HCT116 (cell line): ENCODE measurements around the gene BPIFB6. TPM values are rescaled to one million over a fixed set of nuclear protein-coding genes. Genes with fewer than 3 reads are reported as not detected.

Experiments
- ATAC-seq: fragments of 200-7000 bp; cut with Tn5 transposase; 2 replicates; pipeline ENCODE4 v1.9.1; 2020; ENCODE audit warnings: mild to moderate bottlenecking, moderate library complexity
- BruUV-seq: library from RNA; stranded (reverse); fragments of 400-500 nt; replicated peaks from 2 replicates; lab custom pipeline; 2021; lab: Mats Ljungman, UMichigan
- CTCF ChIA-PET: fragments of 300-600 bp; sonication (Branson Sonifier 250); formaldehyde crosslinking; loops from one replicate; lab custom pipeline; 2021; ENCODE audit warnings: antibody characterized with exemption; lab: Charles Lee
- POLR2A ChIA-PET: fragments of 300-600, 350-600 bp; sonication (Branson Sonifier 250); formaldehyde crosslinking; loops from one replicate; lab custom pipeline; 2021; ENCODE audit warnings: antibody characterized with exemption; lab: Charles Lee
- RAD21 ChIA-PET, 2 experiments: fragments of 300-600 bp; sonication (Branson Sonifier 250); formaldehyde crosslinking; loops; one replicate each; lab custom pipeline; 2023; ENCODE audit warnings: low total read pairs in 2 of 2; ENCODE audit not compliant: uncharacterized antibody in 2 of 2, unreplicated experiment in 2 of 2, low non-redundant PET in 1 of 2; lab: Charles Lee
- DNase-seq: peaks from one replicate; pipeline ENCODE4 v3.0.0-alpha.2; 2010; ENCODE audit warnings: low read depth, low spot score
- H2AFZ ChIP-seq: fragments of 200-600 bp; shearing (Covaris generic), sonication (generic); 2 replicates; pipeline ENCODE4 v1.6.1; 2017; ENCODE audit warnings: low read depth, mixed run types, mixed read lengths, antibody characterized with exemption, low read length; ENCODE audit not compliant: poor library complexity, severe bottlenecking
- H3K27ac ChIP-seq: 2 replicates; pipeline ENCODE4 v1.5.1; 2012; ENCODE audit warnings: low read depth, low read length
- H3K27me3 ChIP-seq: fragments of 200-600 bp; sonication (generic); 2 replicates; pipeline ENCODE4 v1.6.1; 2016; ENCODE audit warnings: mixed run types, low read length, mixed read lengths; ENCODE audit not compliant: insufficient read depth
- H3K36me3 ChIP-seq, 2 experiments: fragments of 200-500 bp in 1 of 2; fragments of 200-600 bp in 1 of 2; sonication (Bioruptor generic) in 1 of 2; sonication (generic) in 1 of 2; 2 replicates each; pipeline versions ENCODE4 v1.5.1 to v1.6.1; 2014 to 2016; ENCODE audit warnings: low read length in 2 of 2, inconsistent platforms in 1 of 2, mixed read lengths in 1 of 2, mixed run types in 1 of 2; ENCODE audit not compliant: insufficient read depth in 2 of 2, control insufficient read depth in 1 of 2
- H3K4me1 ChIP-seq, 2 experiments: fragments of 200-600 bp in 1 of 2; sonication (generic) in 1 of 2; 2 replicates each; pipeline versions ENCODE4 v1.5.1 to v1.6.1; 2012 to 2017; ENCODE audit warnings: low read length in 2 of 2, inconsistent platforms in 1 of 2, mild to moderate bottlenecking in 1 of 2, mixed read lengths in 1 of 2, mixed run types in 1 of 2, moderate library complexity in 1 of 2; ENCODE audit not compliant: insufficient read depth in 2 of 2, control insufficient read depth in 1 of 2
- H3K4me2 ChIP-seq: fragments of 200-600 bp; sonication (generic); 2 replicates; pipeline ENCODE4 v1.6.1; 2017; ENCODE audit warnings: mixed run types, low read length, mixed read lengths
- H3K4me3 ChIP-seq, 2 experiments: fragments of 200-600 bp in 1 of 2; sonication (generic) in 1 of 2; replicated peaks in 1 of 2; 2 replicates each; pipeline ENCODE4 v1.5.1; 2011 to 2016; ENCODE audit warnings: low read length in 2 of 2, control low read depth in 1 of 2, low read depth in 1 of 2, mild to moderate bottlenecking in 1 of 2, mixed read lengths in 1 of 2, mixed run types in 1 of 2
- H3K79me2 ChIP-seq: fragments of 200-600 bp; sonication (generic); 2 replicates; pipeline ENCODE4 v1.6.1; 2017; ENCODE audit warnings: mild to moderate bottlenecking, mixed run types, low read length, moderate library complexity, mixed read lengths; ENCODE audit not compliant: insufficient read depth
- H3K9ac ChIP-seq: fragments of 200-600 bp; sonication (generic); 2 replicates; pipeline ENCODE4 v1.6.1; 2016; ENCODE audit warnings: low read length, mixed read lengths
- H3K9me2 ChIP-seq: fragments of 200-600 bp; sonication (generic), shearing (Covaris generic); 2 replicates; pipeline ENCODE4 v1.6.1; 2017; ENCODE audit warnings: mixed run types, mild to moderate bottlenecking, moderate library complexity; ENCODE audit not compliant: insufficient read depth
- H3K9me3 ChIP-seq, 2 experiments: fragments of 200-500 bp in 1 of 2; fragments of 200-600 bp in 1 of 2; sonication (Bioruptor generic) in 1 of 2; sonication (generic) in 1 of 2; 2 replicates each; pipeline ENCODE4 v1.6.1; 2014 to 2017; ENCODE audit warnings: low read length in 2 of 2, mixed read lengths in 2 of 2, inconsistent platforms in 1 of 2, low read depth in 1 of 2, mild to moderate bottlenecking in 1 of 2, mixed run types in 1 of 2, moderate library complexity in 1 of 2; ENCODE audit not compliant: control insufficient read depth in 1 of 2, insufficient read depth in 1 of 2
- H4K20me1 ChIP-seq: fragments of 200-600 bp; sonication (generic), shearing (Covaris generic); 2 replicates; pipeline ENCODE4 v1.6.1; 2017; ENCODE audit warnings: mixed run types, mild to moderate bottlenecking, moderate library complexity; ENCODE audit not compliant: insufficient read depth
- EGR1 ChIP-seq: IDR thresholded peaks from 2 replicates; pipeline ENCODE4 v1.6.1; 2012; ENCODE audit warnings: low read depth
- FOSL1 ChIP-seq: IDR thresholded peaks from 2 replicates; pipeline ENCODE4 v1.6.1; 2012; ENCODE audit warnings: low read depth
- JUND ChIP-seq: IDR thresholded peaks from 2 replicates; pipeline ENCODE4 v1.6.1; 2012
- POLR2A ChIP-seq: IDR thresholded peaks from 2 replicates; pipeline ENCODE4 v1.7.0; 2011; ENCODE audit warnings: borderline replicate concordance; ENCODE audit not compliant: insufficient read depth, insufficient read length; ENCODE audit errors: extremely low read depth
- TCF7L2 ChIP-seq: IDR thresholded peaks from 2 replicates; pipeline ENCODE4 v1.7.0; 2011; ENCODE audit warnings: borderline replicate concordance, inconsistent platforms; ENCODE audit not compliant: insufficient read depth, insufficient read length; ENCODE audit errors: extremely low read depth
- YY1 ChIP-seq: IDR thresholded peaks from 2 replicates; pipeline ENCODE4 v1.6.1; 2011; ENCODE audit warnings: low read length, low read depth, moderate library complexity, mild to moderate bottlenecking; ENCODE audit not compliant: insufficient replicate concordance; ENCODE audit errors: extremely low read depth
- ZFX ChIP-seq: fragments of 450-650 bp; IDR thresholded peaks from 2 replicates; pipeline ENCODE4 v1.6.1; 2017
- intact Hi-C: fragments of 100-400 bp; cut with micrococcal nuclease; formaldehyde crosslinking; loops from 2 replicates; pipeline ENCODE4 v1.10.0; 2022
- total RNA-seq: library from RNA; stranded (reverse); gene quantifications from one replicate; pipeline ENCODE4 v1.2.1, GENCODE V29; 2021; ENCODE audit not compliant: unreplicated experiment
- TF ChIP-seq, protein P1 (sequence below), 3 experiments: fragments of 200-600 bp in 1 of 3; sonication (generic) in 1 of 3; IDR thresholded peaks in 2 of 3; conservative IDR thresholded peaks in 1 of 3; 2 replicates each; pipeline ENCODE4 v1.5.1; 2012 to 2017; ENCODE audit warnings: low read depth in 2 of 3, low read length in 2 of 3, antibody characterized with exemption in 1 of 3, borderline replicate concordance in 1 of 3, control low read depth in 1 of 3, mild to moderate bottlenecking in 1 of 3, mixed read lengths in 1 of 3, mixed run types in 1 of 3, moderate library complexity in 1 of 3; ENCODE audit not compliant: insufficient read depth in 1 of 3

Gene BPIFB6
- total RNA-seq, 1 experiment from 2014 or later = not detected

DNA sequence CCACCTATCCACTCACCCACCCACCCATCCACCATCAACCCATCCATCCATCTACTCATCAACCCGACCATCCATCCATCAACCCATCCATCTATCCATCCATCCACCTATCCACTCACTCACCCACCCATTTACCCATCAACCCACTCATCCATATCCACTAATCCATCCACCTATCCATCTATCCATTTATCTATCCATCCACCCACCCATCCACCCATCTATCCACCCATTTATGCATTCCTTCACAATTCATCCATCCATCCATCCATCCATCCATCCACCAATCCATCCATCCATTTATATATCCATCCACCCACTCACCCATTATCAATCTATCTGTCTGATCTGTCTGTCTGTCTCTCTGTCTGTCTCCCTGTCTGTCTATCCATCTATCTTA, 62.1 kb downstream of the BPIFB6 start:
- peaks cover 4% of the 10 kb centered on the region; the same call in 1 of the 2 replicates for H3K27me3 ChIP-seq
- H4K20me1 ChIP-seq = no peaks in the 10 kb centered on the region
- H3K9me3 ChIP-seq = no peaks in the 10 kb centered on the region
- no peak for DNase-seq
- no peaks in the 10 kb centered on the region for H3K4me1 ChIP-seq
- CTCF ChIA-PET = interaction anchor here (1.2 kb wide), 1 partner anchor 191 kb away, joined by 4 read pairs; no protein-coding TSS in a partner anchor
- ATAC-seq = no peak
- no peaks in the 10 kb centered on the region for H3K36me3 ChIP-seq
- RAD21 ChIA-PET = no interaction called here
- H3K4me3 ChIP-seq = no peak overlapping the region
- H3K27ac ChIP-seq = no peak overlapping the region
- POLR2A ChIA-PET = no interaction called here
- TF ChIP-seq EGR1 (no peak), ZFX (no peak), YY1 (no peak), FOSL1 (no peak), JUND (no peak), POLR2A (no peak), TCF7L2 (no peak)
- TF ChIP-seq, protein P1, sequence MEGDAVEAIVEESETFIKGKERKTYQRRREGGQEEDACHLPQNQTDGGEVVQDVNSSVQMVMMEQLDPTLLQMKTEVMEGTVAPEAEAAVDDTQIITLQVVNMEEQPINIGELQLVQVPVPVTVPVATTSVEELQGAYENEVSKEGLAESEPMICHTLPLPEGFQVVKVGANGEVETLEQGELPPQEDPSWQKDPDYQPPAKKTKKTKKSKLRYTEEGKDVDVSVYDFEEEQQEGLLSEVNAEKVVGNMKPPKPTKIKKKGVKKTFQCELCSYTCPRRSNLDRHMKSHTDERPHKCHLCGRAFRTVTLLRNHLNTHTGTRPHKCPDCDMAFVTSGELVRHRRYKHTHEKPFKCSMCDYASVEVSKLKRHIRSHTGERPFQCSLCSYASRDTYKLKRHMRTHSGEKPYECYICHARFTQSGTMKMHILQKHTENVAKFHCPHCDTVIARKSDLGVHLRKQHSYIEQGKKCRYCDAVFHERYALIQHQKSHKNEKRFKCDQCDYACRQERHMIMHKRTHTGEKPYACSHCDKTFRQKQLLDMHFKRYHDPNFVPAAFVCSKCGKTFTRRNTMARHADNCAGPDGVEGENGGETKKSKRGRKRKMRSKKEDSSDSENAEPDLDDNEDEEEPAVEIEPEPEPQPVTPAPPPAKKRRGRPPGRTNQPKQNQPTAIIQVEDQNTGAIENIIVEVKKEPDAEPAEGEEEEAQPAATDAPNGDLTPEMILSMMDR (IDR thresholded peaks at IDR 0.05 in 2 of 3, conservative IDR thresholded peaks at IDR 0.05 in 1 of 3; ENCODE audit: borderline replicate concordance in 1 of 3, insufficient read depth in 1 of 3, low read depth in 2 of 3, low read length in 2 of 3) = no peak
- no peak overlapping the region for H3K9ac ChIP-seq
- no peak overlapping the region for H3K4me2 ChIP-seq
- intact Hi-C loops = loop anchor here (10.0 kb wide), 1 partner anchor 1031 kb away; no protein-coding TSS in a partner anchor
- BruUV-seq = no TSS peak
- H3K9me2 ChIP-seq = no peaks in the 10 kb centered on the region
- no peaks in the 10 kb centered on the region for H3K79me2 ChIP-seq
- no peak overlapping the region for H2AFZ ChIP-seq

Other genes starting within 250 kb of the BPIFB6 start
- 118 TPM for gene MAPRE1, start 211.7 kb upstream of the BPIFB6 start, total RNA-seq
- 0.42 TPM for gene EFCAB8, start 172.7 kb upstream of the BPIFB6 start, total RNA-seq
- gene SUN5, start 27.2 kb upstream of the BPIFB6 start, total RNA-seq = not detected
- 0.15 TPM for gene BPIFB2, start 23.9 kb upstream of the BPIFB6 start, total RNA-seq
- not detected for gene BPIFB3, start 22.3 kb downstream of the BPIFB6 start, total RNA-seq
- not detected for gene BPIFB4, start 48.0 kb downstream of the BPIFB6 start, total RNA-seq
- gene BPIFA2, start 136.5 kb downstream of the BPIFB6 start, total RNA-seq = not detected
- gene BPIFA3, start 185.7 kb downstream of the BPIFB6 start, total RNA-seq = not detected
- gene BPIFA1, start 204.3 kb downstream of the BPIFB6 start, total RNA-seq = not detected